ENCODE data around the gene PIP. TPM values are rescaled to one million over a fixed set of nuclear protein-coding genes. Genes with fewer than 3 reads are reported as not detected.
"Not testable (repeated sequence)": the region's sequence is repeated elsewhere in the genome, so short reads cannot be mapped to it uniquely, and the experiment has no call there.

PIP gene, protein sequence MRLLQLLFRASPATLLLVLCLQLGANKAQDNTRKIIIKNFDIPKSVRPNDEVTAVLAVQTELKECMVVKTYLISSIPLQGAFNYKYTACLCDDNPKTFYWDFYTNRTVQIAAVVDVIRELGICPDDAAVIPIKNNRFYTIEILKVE
- total RNA-seq (not detected), polyA plus RNA-seq (not detected)
- long read RNA-seq, donor 1 = 0 reads
- long read RNA-seq, donor 2 = 0 reads

GRCh38 chr7:143131781-143132180 is at the start of gene PIP:
Gene PIP, plus strand, starts transcription at chr7:143132077. Its CDS starts 40 bp downstream, at chr7:143132117.
- H3K27me3 ChIP-seq (ENCODE audit: control insufficient read depth in 1 of 2, insufficient read depth in 2 of 2, low read length in 1 of 2) = no peaks in the 10 kb centered on the region
- no peak for DNase-seq
- no peak within 1 kb of the TSS for H3K27ac ChIP-seq (ENCODE audit: low read depth in 1 of 2, low read length in 2 of 2)
- no peak within 1 kb of the TSS for H3K4me3 ChIP-seq (ENCODE audit: low read length in 2 of 2)
- no peak for ATAC-seq (ENCODE audit: low FRiP score)
- WGBS, 2 donors = 35 to 40% methylated on average over 4 of the region's 4 CpGs
- intact Hi-C loops (cut with DNase I) = no loop called here
- H3K36me3 ChIP-seq (ENCODE audit: control insufficient read depth in 1 of 2, insufficient read depth in 2 of 2, low read length in 1 of 2) = no peaks in the 10 kb centered on the region
- peaks cover 1% of the 10 kb centered on the region for H3K9me3 ChIP-seq (ENCODE audit: control insufficient read depth, low read length)
- no peaks in the 10 kb centered on the region for H3K4me1 ChIP-seq (ENCODE audit: control insufficient read depth in 1 of 2, insufficient read depth in 2 of 2, low read length in 2 of 2)

- DNase-seq = no peak
- H3K27ac ChIP-seq (ENCODE audit: low read depth in 1 of 2, low read length in 2 of 2) = no peak overlapping the region
- intact Hi-C loops (cut with DNase I) = no loop called here
- no peaks in the 10 kb centered on the region for H3K27me3 ChIP-seq (ENCODE audit: control insufficient read depth in 1 of 2, insufficient read depth in 2 of 2, low read length in 1 of 2)
- WGBS, 2 donors = 81 to 84% methylated on average over 1 of the region's 1 CpG
- no peak for ATAC-seq (ENCODE audit: low FRiP score)
- H3K9me3 ChIP-seq (ENCODE audit: control insufficient read depth, low read length) = no peaks in the 10 kb centered on the region
- no peaks in the 10 kb centered on the region for H3K36me3 ChIP-seq (ENCODE audit: control insufficient read depth in 1 of 2, insufficient read depth in 2 of 2, low read length in 1 of 2)
- H3K4me1 ChIP-seq (ENCODE audit: control insufficient read depth in 1 of 2, insufficient read depth in 2 of 2, low read length in 2 of 2) = no peaks in the 10 kb centered on the region
- no peak overlapping the region for H3K4me3 ChIP-seq (ENCODE audit: low read length in 2 of 2)
These were observed 46.8 kb upstream of the PIP start for GRCh38 chr7:143085109-143085508.

GRCh38 chr7:143085610-143086009 is 46.3 kb upstream of the PIP start:
- ATAC-seq (ENCODE audit: low FRiP score); H3K4me3 ChIP-seq (ENCODE audit: low read length in 2 of 2); H3K27me3 ChIP-seq (ENCODE audit: control insufficient read depth in 1 of 2, insufficient read depth in 2 of 2, low read length in 1 of 2); H3K36me3 ChIP-seq (ENCODE audit: control insufficient read depth in 1 of 2, insufficient read depth in 2 of 2, low read length in 1 of 2); H3K9me3 ChIP-seq (ENCODE audit: control insufficient read depth, low read length); H3K27ac ChIP-seq (ENCODE audit: low read depth in 1 of 2, low read length in 2 of 2); DNase-seq; intact Hi-C loops (cut with DNase I); H3K4me1 ChIP-seq (ENCODE audit: control insufficient read depth in 1 of 2, insufficient read depth in 2 of 2, low read length in 2 of 2): not testable (repeated sequence)
- WGBS, 2 donors = 73 to 89% methylated on average over 3 of the region's 3 CpGs

DNA sequence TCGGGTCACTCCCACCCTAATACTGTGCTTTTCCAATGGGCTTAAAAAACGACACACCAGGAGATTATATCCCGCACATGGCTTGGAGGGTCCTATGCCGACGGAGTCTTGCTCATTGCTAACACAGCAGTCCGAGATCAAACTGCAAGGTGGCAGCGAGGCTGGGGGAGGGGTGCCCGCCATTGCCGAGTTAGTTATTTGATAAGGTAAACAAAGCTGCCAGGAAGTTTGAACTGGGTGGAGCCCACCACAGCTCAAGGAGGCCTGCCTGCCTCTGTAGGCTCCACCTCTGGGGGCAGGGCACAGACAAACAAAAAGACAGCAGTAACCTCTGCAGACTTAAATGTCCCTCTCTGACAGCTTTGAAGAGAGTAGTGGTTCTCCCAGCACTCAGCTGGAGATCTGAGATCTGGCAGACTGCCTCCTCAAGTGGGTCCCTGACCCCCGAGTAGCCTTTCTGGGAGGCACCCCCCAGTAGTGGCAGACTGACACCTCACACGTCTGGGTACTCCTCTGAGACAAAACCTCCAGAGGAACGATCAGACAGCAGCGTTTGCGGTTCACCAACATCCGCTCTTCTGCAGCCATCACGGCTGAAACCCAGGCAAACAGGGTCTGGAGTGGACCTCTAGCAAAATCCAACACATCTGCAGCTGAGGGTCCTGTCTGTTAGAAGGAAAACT is 43.2 kb upstream of the PIP start:
- H3K27ac ChIP-seq (ENCODE audit: low read depth in 1 of 2, low read length in 2 of 2); H3K36me3 ChIP-seq (ENCODE audit: control insufficient read depth in 1 of 2, insufficient read depth in 2 of 2, low read length in 1 of 2); intact Hi-C loops (cut with DNase I); H3K27me3 ChIP-seq (ENCODE audit: control insufficient read depth in 1 of 2, insufficient read depth in 2 of 2, low read length in 1 of 2); H3K4me1 ChIP-seq (ENCODE audit: control insufficient read depth in 1 of 2, insufficient read depth in 2 of 2, low read length in 2 of 2); H3K9me3 ChIP-seq (ENCODE audit: control insufficient read depth, low read length); H3K4me3 ChIP-seq (ENCODE audit: low read length in 2 of 2); DNase-seq; ATAC-seq (ENCODE audit: low FRiP score): not testable (repeated sequence)
- WGBS, 2 donors = 85 to 93% methylated on average over 16 of the region's 16 CpGs

DNA sequence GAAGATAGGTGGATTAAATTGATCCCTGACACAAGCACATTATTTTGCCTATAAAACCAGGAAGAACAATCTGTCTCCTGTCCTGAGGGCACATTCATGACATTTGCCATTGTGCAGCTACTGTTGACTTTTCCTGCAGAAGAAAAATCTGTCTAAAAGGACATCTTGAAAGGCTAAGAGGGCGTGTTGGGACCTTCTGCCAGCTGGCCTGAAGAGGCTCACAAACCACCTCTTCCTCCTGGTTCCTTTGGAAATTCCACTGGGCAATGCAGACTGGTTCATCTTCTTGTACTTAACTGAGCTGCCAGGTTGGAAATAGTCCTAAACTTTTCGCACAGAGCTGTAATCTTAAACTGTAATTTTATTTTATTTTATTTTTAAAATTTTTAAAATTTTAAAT is 35.7 kb upstream of the PIP start:
- no peak for DNase-seq

DNA sequence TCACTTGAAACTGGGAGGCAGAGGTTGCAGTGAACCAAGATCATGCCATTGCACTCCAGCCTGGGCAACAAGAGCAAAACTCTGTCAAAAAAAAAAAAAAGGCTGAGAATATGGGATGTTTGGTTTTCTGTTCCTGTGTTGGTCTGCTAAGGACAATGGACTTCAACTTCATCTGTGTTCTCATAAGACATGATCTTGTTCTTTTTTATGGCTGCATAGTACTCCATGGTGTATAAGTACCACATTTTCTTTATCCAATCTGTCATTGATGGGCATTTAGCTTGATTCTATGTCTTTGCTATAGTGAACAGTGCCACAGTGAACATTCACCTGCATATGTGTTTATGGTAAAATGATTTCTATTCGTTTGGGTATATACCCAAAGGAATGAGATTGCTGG is 32.3 kb upstream of the PIP start:
- H3K27ac ChIP-seq (ENCODE audit: low read depth in 1 of 2, low read length in 2 of 2); H3K9me3 ChIP-seq (ENCODE audit: control insufficient read depth, low read length); ATAC-seq (ENCODE audit: low FRiP score); intact Hi-C loops (cut with DNase I); H3K4me3 ChIP-seq (ENCODE audit: low read length in 2 of 2); H3K27me3 ChIP-seq (ENCODE audit: control insufficient read depth in 1 of 2, insufficient read depth in 2 of 2, low read length in 1 of 2); DNase-seq; H3K36me3 ChIP-seq (ENCODE audit: control insufficient read depth in 1 of 2, insufficient read depth in 2 of 2, low read length in 1 of 2); H3K4me1 ChIP-seq (ENCODE audit: control insufficient read depth in 1 of 2, insufficient read depth in 2 of 2, low read length in 2 of 2): not testable (repeated sequence)
- WGBS, 2 donors = 87 to 88% methylated on average over 1 of the region's 1 CpG

More for the DNA sequence above, 35.7 kb upstream of the PIP start:
- H3K36me3 ChIP-seq (ENCODE audit: control insufficient read depth in 1 of 2, insufficient read depth in 2 of 2, low read length in 1 of 2) = no peaks in the 10 kb centered on the region
- H3K4me3 ChIP-seq (ENCODE audit: low read length in 2 of 2) = no peak overlapping the region
- WGBS, 2 donors = 79 to 83% methylated on average over 2 of the region's 2 CpGs
- no peaks in the 10 kb centered on the region for H3K4me1 ChIP-seq (ENCODE audit: control insufficient read depth in 1 of 2, insufficient read depth in 2 of 2, low read length in 2 of 2)
- ATAC-seq (ENCODE audit: low FRiP score) = no peak
- no peak overlapping the region for H3K27ac ChIP-seq (ENCODE audit: low read depth in 1 of 2, low read length in 2 of 2)
- no peaks in the 10 kb centered on the region for H3K9me3 ChIP-seq (ENCODE audit: control insufficient read depth, low read length)
- H3K27me3 ChIP-seq (ENCODE audit: control insufficient read depth in 1 of 2, insufficient read depth in 2 of 2, low read length in 1 of 2) = no peaks in the 10 kb centered on the region
- intact Hi-C loops (cut with DNase I) = no loop called here

DNA sequence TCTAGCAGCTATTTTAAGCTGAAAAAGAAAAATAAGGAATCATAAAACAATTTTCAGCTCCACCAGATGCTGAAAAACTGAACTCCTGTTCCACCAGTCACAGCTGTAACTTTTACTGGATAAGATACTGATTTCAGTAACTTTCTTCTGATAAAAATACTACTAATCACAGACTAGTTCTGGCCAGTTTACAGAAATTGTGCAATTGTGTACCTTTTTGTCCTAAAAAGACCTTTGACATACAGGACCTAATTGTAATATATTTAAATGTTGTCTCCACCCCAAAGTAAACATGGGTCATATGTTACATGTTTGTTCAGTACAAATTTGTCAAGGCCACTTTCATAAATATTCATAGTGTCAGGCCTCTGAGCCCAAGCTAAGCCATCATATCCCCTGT is 27.1 kb upstream of the PIP start:
- Histone ChIP-seq H3K4me1 (ENCODE audit: control insufficient read depth in 1 of 2, insufficient read depth in 2 of 2, low read length in 2 of 2) (no peaks in the 10 kb centered on the region), H3K9me3 (ENCODE audit: control insufficient read depth, low read length) (peaks cover 5% of the 10 kb centered on the region), H3K4me3 (ENCODE audit: low read length in 2 of 2) (no peak overlapping the region), H3K27me3 (ENCODE audit: control insufficient read depth in 1 of 2, insufficient read depth in 2 of 2, low read length in 1 of 2) (no peaks in the 10 kb centered on the region), H3K27ac (ENCODE audit: low read depth in 1 of 2, low read length in 2 of 2) (no peak overlapping the region), H3K36me3 (ENCODE audit: control insufficient read depth in 1 of 2, insufficient read depth in 2 of 2, low read length in 1 of 2) (no peaks in the 10 kb centered on the region)
- intact Hi-C loops (cut with DNase I) = no loop called here
- ATAC-seq (ENCODE audit: low FRiP score) = no peak
- no peak for DNase-seq

DNA sequence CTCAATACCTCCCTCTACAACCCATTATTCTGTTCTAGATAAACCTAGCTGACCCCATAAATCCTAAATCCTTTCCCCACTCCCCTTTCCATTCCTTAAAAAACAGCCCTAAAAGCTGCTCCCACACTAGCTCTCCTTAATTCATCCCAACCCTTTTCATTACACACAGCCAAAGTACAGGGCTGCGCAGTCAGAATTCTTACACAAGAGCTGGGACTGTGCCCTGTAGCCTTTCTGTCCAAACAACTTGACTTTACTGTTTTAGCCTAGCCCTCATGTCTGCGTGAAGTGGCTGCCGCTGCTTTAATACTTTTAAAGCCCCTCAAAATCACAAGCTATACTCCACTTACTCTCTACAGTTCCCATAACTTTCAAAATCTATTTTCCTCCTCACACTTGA is 23.9 kb upstream of the PIP start:
- 76 to 97% methylated on average over 3 of the region's 3 CpGs for WGBS, 2 donors
- not testable (repeated sequence) for ATAC-seq (ENCODE audit: low FRiP score)

GRCh38 chr7:143117395-143117794 is 14.5 kb upstream of the PIP start:
- H3K27me3 ChIP-seq (ENCODE audit: control insufficient read depth in 1 of 2, insufficient read depth in 2 of 2, low read length in 1 of 2) = no peaks in the 10 kb centered on the region
- H3K27ac ChIP-seq (ENCODE audit: low read depth in 1 of 2, low read length in 2 of 2) = no peak overlapping the region
- WGBS, 2 donors = 90 to 94% methylated on average over 3 of the region's 3 CpGs
- no peak for DNase-seq
- intact Hi-C loops (cut with DNase I) = no loop called here
- no peaks in the 10 kb centered on the region for H3K9me3 ChIP-seq (ENCODE audit: control insufficient read depth, low read length)
- no peak for ATAC-seq (ENCODE audit: low FRiP score)
- H3K4me1 ChIP-seq (ENCODE audit: control insufficient read depth in 1 of 2, insufficient read depth in 2 of 2, low read length in 2 of 2) = no peaks in the 10 kb centered on the region
- H3K36me3 ChIP-seq (ENCODE audit: control insufficient read depth in 1 of 2, insufficient read depth in 2 of 2, low read length in 1 of 2) = no peaks in the 10 kb centered on the region
- no peak overlapping the region for H3K4me3 ChIP-seq (ENCODE audit: low read length in 2 of 2)

More for the DNA sequence above, 23.9 kb upstream of the PIP start:
- H3K36me3 ChIP-seq (ENCODE audit: control insufficient read depth in 1 of 2, insufficient read depth in 2 of 2, low read length in 1 of 2); DNase-seq; intact Hi-C loops (cut with DNase I); H3K27me3 ChIP-seq (ENCODE audit: control insufficient read depth in 1 of 2, insufficient read depth in 2 of 2, low read length in 1 of 2); H3K9me3 ChIP-seq (ENCODE audit: control insufficient read depth, low read length); H3K4me1 ChIP-seq (ENCODE audit: control insufficient read depth in 1 of 2, insufficient read depth in 2 of 2, low read length in 2 of 2); H3K4me3 ChIP-seq (ENCODE audit: low read length in 2 of 2); H3K27ac ChIP-seq (ENCODE audit: low read depth in 1 of 2, low read length in 2 of 2): not testable (repeated sequence)
